Endothelial cell of umbilical vein (primary cell): ENCODE data around the gene DEFB127. TPM values are rescaled to one million over a fixed set of nuclear protein-coding genes. Genes with fewer than 3 reads are reported as not detected.

Experiments used
- Bru-seq: library from RNA; stranded (reverse); fragments of 400-500 nt; gene quantifications from one replicate; lab custom pipeline; 2021; lab: Mats Ljungman, UMichigan
- BruChase-seq, 2 experiments: library from RNA; stranded (reverse); fragments of 400-500 nt; gene quantifications; one replicate each; lab custom pipeline; 2021; lab: Mats Ljungman, UMichigan
- BruUV-seq: library from RNA; stranded (reverse); fragments of 400-500 nt; replicated peaks from 2 replicates; lab custom pipeline; 2021; lab: Mats Ljungman, UMichigan
- CTCF ChIA-PET: fragments of 300-600, 350-600 bp; sonication (Branson Sonifier 250); formaldehyde crosslinking; loops from one replicate; lab custom pipeline; 2021; ENCODE audit warnings: antibody characterized with exemption, inconsistent platforms; lab: Charles Lee
- POLR2A ChIA-PET: fragments of 300-600, 350-600 bp; sonication (Branson Sonifier 250); formaldehyde crosslinking; loops from one replicate; lab custom pipeline; 2021; ENCODE audit warnings: antibody characterized with exemption, inconsistent platforms; lab: Charles Lee
- DNase-seq: peaks from one replicate; pipeline ENCODE4 v3.0.0-alpha.2; 2011; ENCODE audit warnings: low read depth, low spot score
- FAIRE-seq: peaks from 2 replicates; lab custom pipeline; 2011; peaks lifted over from hg19 to GRCh38; lab: Jason Lieb, UNC
- H2AFZ ChIP-seq: 2 replicates; pipeline ENCODE4 v1.6.0; 2012; ENCODE audit warnings: low read depth, low read length, control low read depth, inconsistent platforms
- H3K27ac ChIP-seq: 2 replicates; pipeline ENCODE4 v1.5.1; 2011; ENCODE audit warnings: low read depth, mild to moderate bottlenecking, control low read depth, low read length, moderate library complexity; ENCODE audit not compliant: insufficient read depth
- H3K27me3 ChIP-seq, 2 experiments: 2 replicates each; pipeline versions ENCODE4 v1.6.0 to v1.6.1; 2011; ENCODE audit warnings: low read length in 2 of 2, mixed read lengths in 1 of 2; ENCODE audit not compliant: control insufficient read depth in 2 of 2, insufficient read depth in 2 of 2
- H3K36me3 ChIP-seq, 2 experiments: 2 replicates in 1 of 2; 3 replicates in 1 of 2; pipeline ENCODE4 v1.5.1; 2011; ENCODE audit warnings: low read length in 2 of 2, mild to moderate bottlenecking in 1 of 2, moderate library complexity in 1 of 2; ENCODE audit not compliant: control insufficient read depth in 2 of 2, insufficient read depth in 2 of 2; ENCODE audit errors: extremely low read depth in 1 of 2
- H3K4me1 ChIP-seq: 3 replicates; pipeline ENCODE4 v1.5.1; 2011; ENCODE audit warnings: mild to moderate bottlenecking, low read length; ENCODE audit not compliant: control insufficient read depth, insufficient read depth; ENCODE audit errors: extremely low read depth
- H3K4me2 ChIP-seq: 2 replicates; pipeline ENCODE4 v1.6.1; 2011; ENCODE audit warnings: low read length, control low read depth, mixed read lengths; ENCODE audit not compliant: insufficient read depth
- H3K4me3 ChIP-seq, 3 experiments: fragments of 200-600 bp in 1 of 3; sonication (generic), shearing (Covaris generic) in 1 of 3; replicated peaks in 1 of 3; 2 replicates each; pipeline ENCODE4 v1.5.1; 2011 to 2016; ENCODE audit warnings: control low read depth in 3 of 3, low read length in 3 of 3, mild to moderate bottlenecking in 2 of 3, inconsistent platforms in 1 of 3, low read depth in 1 of 3, moderate library complexity in 1 of 3; ENCODE audit not compliant: insufficient read depth in 1 of 3
- H3K79me2 ChIP-seq: 2 replicates; pipeline ENCODE4 v1.6.0; 2012; ENCODE audit warnings: low read length, inconsistent platforms; ENCODE audit not compliant: control insufficient read depth, insufficient read depth
- H3K9ac ChIP-seq: replicated peaks from 2 replicates; pipeline ENCODE3; 2011; ENCODE audit warnings: low read length, control low read depth; ENCODE audit not compliant: insufficient read depth; ENCODE audit errors: extremely low read depth
- H3K9me1 ChIP-seq: replicated peaks from 3 replicates; pipeline ENCODE4 v1.6.0; 2011; ENCODE audit warnings: mild to moderate bottlenecking, low read length; ENCODE audit not compliant: control insufficient read depth, insufficient read depth; ENCODE audit errors: extremely low read depth
- H3K9me3 ChIP-seq: replicated peaks from 2 replicates; pipeline ENCODE4 v1.5.1; 2012; ENCODE audit warnings: low read length, inconsistent platforms; ENCODE audit not compliant: control insufficient read depth, insufficient read depth
- H4K20me1 ChIP-seq: replicated peaks from 2 replicates; pipeline ENCODE3; 2011; ENCODE audit warnings: mild to moderate bottlenecking, low read length; ENCODE audit not compliant: control insufficient read depth, insufficient read depth; ENCODE audit errors: extremely low read depth
- EZH2 ChIP-seq: IDR thresholded peaks from 2 replicates; pipeline ENCODE4 v1.6.1; 2012; ENCODE audit warnings: borderline replicate concordance, low read depth, mild to moderate bottlenecking, moderate library complexity, low read length, inconsistent platforms; ENCODE audit not compliant: severe bottlenecking
- FOS ChIP-seq: IDR thresholded peaks from 2 replicates; pipeline ENCODE4 v1.6.1; 2011; ENCODE audit warnings: mild to moderate bottlenecking, low read length, moderate library complexity, borderline replicate concordance; ENCODE audit not compliant: insufficient read depth
- GATA2 ChIP-seq: IDR thresholded peaks from 2 replicates; pipeline ENCODE4 v1.7.0; 2011; ENCODE audit warnings: low read depth, mild to moderate bottlenecking, moderate library complexity, mixed read lengths, low read length; ENCODE audit not compliant: insufficient read length, insufficient read depth
- JUN ChIP-seq: IDR thresholded peaks from 2 replicates; pipeline ENCODE4 v1.6.1; 2011; ENCODE audit warnings: borderline replicate concordance, low read depth; ENCODE audit not compliant: insufficient read length, insufficient read depth
- MYC ChIP-seq: IDR thresholded peaks from one replicate; pipeline ENCODE4 v1.6.1; 2011; ENCODE audit warnings: mild to moderate bottlenecking, low read depth, low read length
- POLR2A ChIP-seq: IDR thresholded peaks from 2 replicates; pipeline ENCODE4 v1.6.1; 2012; ENCODE audit warnings: low read depth, mild to moderate bottlenecking, control low read depth, low read length
- POLR2AphosphoS5 ChIP-seq: IDR thresholded peaks from 2 replicates; pipeline ENCODE4 v1.6.1; 2012; ENCODE audit warnings: low read depth, mild to moderate bottlenecking, control low read depth, low read length, moderate library complexity; ENCODE audit not compliant: insufficient read depth
- dilution Hi-C: fragments of 300-500 bp; cut with MboI; formaldehyde crosslinking; loops from one replicate; pipeline ENCODE4 v1.15.0; 2019; ENCODE audit warnings: low sequenced_read_pairs; ENCODE audit not compliant: extremely low pct_ligation_motif_present
- intact Hi-C: fragments of 100-400 bp; cut with micrococcal nuclease; formaldehyde crosslinking; loops from one replicate; pipeline ENCODE4 v1.10.0; 2022
- long read RNA-seq: library from polyadenylated mRNA; stranded (forward); transcript quantifications from one replicate; pipeline ENCODE4 v2.0.0, GENCODE V29; 2021
- polyA minus RNA-seq, 3 experiments: library from RNA; depleted of rRNA, polyadenylated mRNA; stranded (reverse); fragments of >200 nt; gene quantifications; 1 replicate in 1 of 3; 2 replicates in 2 of 3; pipeline ENCODE4 v1.2.3, GENCODE V29; 2011
- polyA plus RNA-seq, 4 experiments: library from polyadenylated mRNA; depleted of rRNA in 3 of 4; stranded (reverse) in 3 of 4; unstranded in 1 of 4; fragments of >200 nt; gene quantifications; 2 replicates each; pipeline versions ENCODE4 v1.2.1 to v1.2.3, GENCODE V29; 2011 to 2012; ENCODE audit warnings: missing spikeins in 1 of 4
- total RNA-seq: library from RNA; stranded (reverse); gene quantifications from 2 replicates; pipeline ENCODE4 v1.2.3, GENCODE V29; 2021
- TF ChIP-seq, protein P1 (sequence below): IDR thresholded peaks from 2 replicates; pipeline ENCODE4 v1.6.1; 2011; ENCODE audit not compliant: insufficient read depth, insufficient read length
- TF ChIP-seq, protein P2 (sequence below), 2 donors: IDR thresholded peaks; 1 replicate in 1 of 2; 2 replicates in 1 of 2; pipeline ENCODE4 v1.5.1; 2011; ENCODE audit warnings: low read length in 2 of 2, mild to moderate bottlenecking in 2 of 2, moderate library complexity in 2 of 2, control low read depth in 1 of 2, inconsistent platforms in 1 of 2, low read depth in 1 of 2; ENCODE audit not compliant: insufficient read depth in 1 of 2; ENCODE audit errors: extremely low read depth in 1 of 2

Gene DEFB127
- not detected in 2 replicates for total RNA-seq
- not detected in 2 replicates for polyA plus RNA-seq
- not detected in 2 replicates for polyA plus RNA-seq (2011; cell fraction: cytosol; rRNA removed)
- polyA plus RNA-seq (2011; cell fraction: nucleus; rRNA removed), result not detected in 2 replicates
- polyA plus RNA-seq (2012), result not detected in 2 replicates
- polyA minus RNA-seq, result not detected in 2 replicates
- polyA minus RNA-seq (2011; cell fraction: cytosol; rRNA and poly(A)+ RNA removed), result not detected
- polyA minus RNA-seq (2011; cell fraction: nucleus; rRNA and poly(A)+ RNA removed), result not detected in 2 replicates
- not detected for Bru-seq, nascent RNA
- BruChase-seq, experiment 1, labeled RNA remaining after a 6-hour chase, result not detected
- not detected for BruChase-seq, experiment 2, labeled RNA remaining after a 2-hour chase
- long read RNA-seq, result 0 reads

DNA sequence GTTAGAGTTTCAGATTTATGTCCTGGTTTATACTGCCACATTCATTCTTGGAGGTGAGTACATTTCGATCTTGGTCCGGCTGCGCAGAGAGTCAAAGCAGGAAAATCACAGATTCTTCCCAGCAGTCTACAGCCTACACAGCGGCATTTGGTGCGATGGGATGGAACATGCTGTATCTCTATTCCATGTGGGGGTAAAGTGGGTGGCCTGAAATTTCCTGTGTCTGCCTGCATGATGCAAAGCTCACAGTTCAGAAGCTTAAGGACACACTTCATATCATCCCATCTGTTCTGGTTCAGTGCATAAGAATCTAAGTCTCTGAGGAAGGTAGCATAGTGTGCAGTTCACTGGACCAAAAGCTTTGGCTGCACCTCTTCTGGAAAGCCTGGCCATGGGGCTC, at the start of gene DEFB127:
DEFB127 (plus strand) TSS at position 301 of the 400 bp plus-strand sequence; CDS start at position 392, 91 bp downstream.
- DNase-seq, result no peak
- H3K9ac ChIP-seq, result no peak within 1 kb of the TSS
- H3K27ac ChIP-seq, result no peak within 1 kb of the TSS
- no peaks in the 10 kb centered on the region for H3K4me1 ChIP-seq
- FAIRE-seq, result no peak
- H3K4me2 ChIP-seq, result no peak within 1 kb of the TSS
- H3K36me3 ChIP-seq, result no peaks in the 10 kb centered on the region
- POLR2A ChIA-PET, result no interaction called here
- H3K27me3 ChIP-seq, result peaks cover 3 to 7% of the 10 kb centered on the region in 2 experiments
- CTCF ChIA-PET, result no interaction called here
- no peak for TF ChIP-seq POLR2A
- TF ChIP-seq EZH2, result no peak
- TF ChIP-seq, protein P1, sequence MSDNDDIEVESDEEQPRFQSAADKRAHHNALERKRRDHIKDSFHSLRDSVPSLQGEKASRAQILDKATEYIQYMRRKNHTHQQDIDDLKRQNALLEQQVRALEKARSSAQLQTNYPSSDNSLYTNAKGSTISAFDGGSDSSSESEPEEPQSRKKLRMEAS, result no peak
- no peak for TF ChIP-seq MYC
- TF ChIP-seq, protein P2, sequence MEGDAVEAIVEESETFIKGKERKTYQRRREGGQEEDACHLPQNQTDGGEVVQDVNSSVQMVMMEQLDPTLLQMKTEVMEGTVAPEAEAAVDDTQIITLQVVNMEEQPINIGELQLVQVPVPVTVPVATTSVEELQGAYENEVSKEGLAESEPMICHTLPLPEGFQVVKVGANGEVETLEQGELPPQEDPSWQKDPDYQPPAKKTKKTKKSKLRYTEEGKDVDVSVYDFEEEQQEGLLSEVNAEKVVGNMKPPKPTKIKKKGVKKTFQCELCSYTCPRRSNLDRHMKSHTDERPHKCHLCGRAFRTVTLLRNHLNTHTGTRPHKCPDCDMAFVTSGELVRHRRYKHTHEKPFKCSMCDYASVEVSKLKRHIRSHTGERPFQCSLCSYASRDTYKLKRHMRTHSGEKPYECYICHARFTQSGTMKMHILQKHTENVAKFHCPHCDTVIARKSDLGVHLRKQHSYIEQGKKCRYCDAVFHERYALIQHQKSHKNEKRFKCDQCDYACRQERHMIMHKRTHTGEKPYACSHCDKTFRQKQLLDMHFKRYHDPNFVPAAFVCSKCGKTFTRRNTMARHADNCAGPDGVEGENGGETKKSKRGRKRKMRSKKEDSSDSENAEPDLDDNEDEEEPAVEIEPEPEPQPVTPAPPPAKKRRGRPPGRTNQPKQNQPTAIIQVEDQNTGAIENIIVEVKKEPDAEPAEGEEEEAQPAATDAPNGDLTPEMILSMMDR (IDR thresholded peaks at IDR 0.05; ENCODE audit: extremely low read depth in 1 of 2, insufficient read depth in 1 of 2, low read depth in 1 of 2, low read length in 2 of 2), result no peak
- TF ChIP-seq JUN, result no peak
- TF ChIP-seq GATA2, result no peak
- no peak for TF ChIP-seq POLR2AphosphoS5
- TF ChIP-seq FOS, result no peak
- H3K9me1 ChIP-seq, result no peaks in the 10 kb centered on the region
- intact Hi-C loops (no loop called here), dilution Hi-C loops (no loop called here)
- H3K9me3 ChIP-seq, result no peaks in the 10 kb centered on the region
- no TSS peak for BruUV-seq
- no peaks in the 10 kb centered on the region for H3K79me2 ChIP-seq
- H4K20me1 ChIP-seq, result no peaks in the 10 kb centered on the region
- H2AFZ ChIP-seq, result no peak within 1 kb of the TSS
- no peak within 1 kb of the TSS for H3K4me3 ChIP-seq
